Stimulated activated CD4-positive, alpha-beta T cell treated with anti-CD3 and anti-CD28 coated beads, Interleukin-2, amount 100 ng/mL, for 48 hours (primary cell): ENCODE data around the gene TRIM28.
"Not testable (repeated sequence)": the region's sequence is repeated elsewhere in the genome, so short reads cannot be mapped to it uniquely, and the experiment has no call there.

Source experiments
- DNase-seq, 2 donors: peaks; one replicate each; pipeline ENCODE4 v3.0.0-alpha.2; 2020

TRIM28 gene

GRCh38 chr19:58519355-58520256 lies 24.3 kb upstream of the TRIM28 start, which contains the start of gene ZBTB45:
TSS of gene ZBTB45 (minus strand) at chr19:58519810. CDS start at chr19:58517673, 2,137 bp downstream.
- DNase-seq, result peak; percentile 88 to 92

GRCh38 chr19:58520257-58520599 lies 23.6 kb upstream of the TRIM28 start:
- no peak for DNase-seq

GRCh38 chr19:58521651-58522050 lies 22.2 kb upstream of the TRIM28 start:
- DNase-seq, result no peak

- no peak for DNase-seq
Observed at GRCh38 chr19:58522709-58523108, 21.2 kb upstream of the TRIM28 start.

- no peak for DNase-seq
Observed at GRCh38 chr19:58529405-58529804, 14.5 kb upstream of the TRIM28 start.

- DNase-seq, result no peak
Observed at GRCh38 chr19:58531034-58531840, 12.6 kb upstream of the TRIM28 start.

GRCh38 chr19:58535857-58536256 lies 8.0 kb upstream of the TRIM28 start:
- no peak for DNase-seq

- no peak for DNase-seq
Observed at GRCh38 chr19:58536852-58537798, 6.7 kb upstream of the TRIM28 start.

GRCh38 chr19:58538257-58539168 lies 5.4 kb upstream of the TRIM28 start:
- DNase-seq, result no peak

GRCh38 chr19:58539169-58539559 lies 4.7 kb upstream of the TRIM28 start:
- not testable (repeated sequence) for DNase-seq

GRCh38 chr19:58542641-58543372 lies 1.1 kb upstream of the TRIM28 start:
- DNase-seq, result not testable (repeated sequence)

GRCh38 chr19:58544591-58545285 lies 874 bp downstream of the TRIM28 start:
- no peak for DNase-seq

GRCh38 chr19:58545286-58546018 lies 1.6 kb downstream of the TRIM28 start:
- DNase-seq, result no peak

- DNase-seq, result no peak
Observed at GRCh38 chr19:58546019-58546530, 2.2 kb downstream of the TRIM28 start.

GRCh38 chr19:58547323-58548312 lies 3.8 kb downstream of the TRIM28 start:
- no peak for DNase-seq

- DNase-seq, result no peak
Observed at GRCh38 chr19:58548859-58549663, 5.2 kb downstream of the TRIM28 start.
